Fibroblast of skin of scalp (primary cell): Measurements from ENCODE around the gene PUS3. TPM values are rescaled to one million over a fixed set of nuclear protein-coding genes. Genes with fewer than 3 reads are reported as not detected.

Source experiments
- DNase-seq: peaks from one replicate; pipeline ENCODE4 v3.0.0-alpha.2; 2013
- polyA plus RNA-seq, 2 experiments: library from polyadenylated mRNA; unstranded; fragments of 120-200 nt; gene quantifications; one replicate each; pipeline ENCODE4 v1.2.1, GENCODE V29; 2013; ENCODE audit not compliant: insufficient read length in 2 of 2

Gene PUS3
- polyA plus RNA-seq (2013, experiment 1 of 2; ENCODE audit: insufficient read length), result 11.2 TPM
- 9.1 TPM for polyA plus RNA-seq (2013, experiment 2 of 2; ENCODE audit: insufficient read length)

- peak; percentile 82 for DNase-seq
Measured at GRCh38 chr11:125902927-125903710, at the start of gene PUS3. Gene PUS3, minus strand, starts transcription at chr11:125903206. Its CDS starts 6,922 bp downstream, at chr11:125896284.

- DNase-seq, result no peak
Measured at GRCh38 chr11:125952559-125952958, 49.6 kb upstream of the PUS3 start.

- no peak for DNase-seq
Measured at GRCh38 chr11:125951731-125952130, 48.7 kb upstream of the PUS3 start.

- no peak for DNase-seq
Measured at GRCh38 chr11:125950696-125951651, 48.0 kb upstream of the PUS3 start.

- DNase-seq, result no peak
Measured at GRCh38 chr11:125950178-125950490, 47.1 kb upstream of the PUS3 start.

- DNase-seq, result no peak
Measured at GRCh38 chr11:125949271-125950177, 46.5 kb upstream of the PUS3 start.

GRCh38 chr11:125948278-125949051, 45.5 kb upstream of the PUS3 start:
- DNase-seq, result no peak

- DNase-seq, result no peak
Measured at GRCh38 chr11:125947419-125948277, 44.6 kb upstream of the PUS3 start.

- DNase-seq, result no peak
Measured at GRCh38 chr11:125946712-125947418, 43.9 kb upstream of the PUS3 start.

- DNase-seq, result no peak
Measured at GRCh38 chr11:125945797-125946520, 43.0 kb upstream of the PUS3 start, which contains the start of gene VSIG10L2. Gene VSIG10L2, plus strand, starts transcription at chr11:125946044. Its CDS starts 12 bp downstream, at chr11:125946056.

- DNase-seq, result no peak
Measured at GRCh38 chr11:125945011-125945796, 42.2 kb upstream of the PUS3 start.

GRCh38 chr11:125944350-125945010, 41.5 kb upstream of the PUS3 start:
- DNase-seq, result no peak

GRCh38 chr11:125943661-125944349, 40.8 kb upstream of the PUS3 start:
- DNase-seq, result no peak

- DNase-seq, result no peak
Measured at GRCh38 chr11:125942771-125943428, 39.9 kb upstream of the PUS3 start.

GRCh38 chr11:125941619-125942611, 38.9 kb upstream of the PUS3 start:
- DNase-seq, result peak; percentile 33
